Skeletal muscle tissue (tissue), 4 donors: Measurements from ENCODE around the gene P2RY6. TPM values are rescaled to one million over a fixed set of nuclear protein-coding genes. Genes with fewer than 3 reads are reported as not detected.
A peak's percentile ranks its signal among the peaks of the same experiment; 100 is the strongest.

Source experiments
- H3K27ac ChIP-seq: one replicate; pipeline ENCODE4 v1.7.0; 2013; ENCODE audit warnings: mild to moderate bottlenecking, low read depth, low read length, inconsistent platforms
- H3K27me3 ChIP-seq, 3 donors: one replicate each; pipeline ENCODE4 v1.7.0; 2013; ENCODE audit warnings: low read length in 3 of 3; ENCODE audit not compliant: control insufficient read depth in 3 of 3, insufficient read depth in 3 of 3
- H3K36me3 ChIP-seq, 3 donors: one replicate each; pipeline ENCODE4 v1.7.0; 2013; ENCODE audit warnings: low read length in 3 of 3; ENCODE audit not compliant: control insufficient read depth in 3 of 3, insufficient read depth in 3 of 3
- H3K4me1 ChIP-seq, 3 donors: one replicate each; pipeline ENCODE4 v1.7.0; 2013; ENCODE audit warnings: low read length in 3 of 3, mild to moderate bottlenecking in 3 of 3; ENCODE audit not compliant: control insufficient read depth in 3 of 3, insufficient read depth in 3 of 3
- H3K4me3 ChIP-seq, 3 donors: one replicate each; pipeline ENCODE4 v1.7.0; 2013; ENCODE audit warnings: low read length in 3 of 3
- H3K9ac ChIP-seq, 3 donors: one replicate each; pipeline ENCODE4 v1.7.0; 2013; ENCODE audit warnings: low read length in 3 of 3, mild to moderate bottlenecking in 3 of 3, moderate library complexity in 2 of 3, low read depth in 1 of 3
- H3K9me3 ChIP-seq, 3 donors: one replicate each; pipeline ENCODE4 v1.7.0; 2013; ENCODE audit warnings: low read length in 3 of 3; ENCODE audit not compliant: control insufficient read depth in 3 of 3
- total RNA-seq: library from RNA; depleted of rRNA; stranded (reverse); fragments of >200 nt; gene quantifications from one replicate; pipeline ENCODE4 v1.2.3, GENCODE V29; 2014
- donor health status: Osteomylitis.

P2RY6 gene
- total RNA-seq, 1 donor from 2014 or later, result 2.1 TPM

DNA sequence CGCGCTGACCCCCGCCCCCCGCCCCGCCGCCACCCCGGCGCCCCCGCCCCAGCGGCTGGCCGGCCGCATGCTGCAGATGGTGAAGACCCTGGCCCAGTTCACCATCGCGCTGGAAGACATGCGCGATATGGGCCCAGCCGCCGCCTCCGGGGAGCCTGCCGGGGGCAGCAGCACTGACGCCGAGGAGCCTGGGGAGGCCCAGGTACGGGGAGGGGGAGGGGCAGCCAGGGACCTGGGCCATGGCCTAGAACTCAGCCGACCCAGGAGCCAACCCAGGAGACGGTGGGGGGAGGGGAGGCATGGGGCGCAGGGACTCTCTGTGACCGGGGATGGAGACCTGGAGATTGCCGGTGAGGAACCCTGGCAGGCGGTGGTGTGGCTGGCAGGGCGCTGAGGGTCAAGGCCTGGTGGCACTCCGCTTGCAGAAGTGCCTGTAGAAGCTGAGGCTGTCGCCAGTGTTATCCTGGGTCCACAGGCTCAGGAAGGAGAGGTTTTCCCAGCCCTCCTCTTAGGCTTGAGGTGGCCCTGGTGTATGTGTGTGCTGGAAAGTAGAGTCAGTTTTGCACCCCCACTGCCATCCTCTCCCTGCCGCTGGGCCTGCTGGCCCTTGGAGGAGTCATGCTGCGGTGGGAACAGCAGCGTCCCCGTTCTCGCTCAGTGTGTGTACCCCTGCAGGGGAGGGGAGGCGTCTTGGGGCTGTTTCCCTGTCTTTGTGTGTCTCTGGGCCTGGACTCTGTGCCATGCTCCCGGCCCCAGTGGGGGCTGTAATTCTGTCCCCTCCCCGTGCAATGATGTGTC, 71.1 kb downstream of the P2RY6 start:
- Histone ChIP-seq H3K4me1 (peaks cover 30 to 33% (median 32%) of the 10 kb centered on the region in 3 donors), H3K27me3 (peaks cover 0 to 3% (median 0%) of the 10 kb centered on the region in 3 donors), H3K27ac (no peak overlapping the region), H3K9me3 (no peaks in the 10 kb centered on the region), H3K36me3 (peaks cover 0 to 11% (median 5%) of the 10 kb centered on the region in 3 donors), H3K4me3 (peak overlapping the region; percentile 32 to 58 (median 56)), H3K9ac (peak overlapping the region in 2 of 3 donors; percentile 50 to 72)

GRCh38 chr11:73344191-73344607, 72.1 kb downstream of the P2RY6 start:
- Histone ChIP-seq H3K9ac (peak overlapping the region in 2 of 3 donors; percentile 50 to 72), H3K4me1 (peaks cover 30 to 36% (median 33%) of the 10 kb centered on the region in 3 donors), H3K36me3 (peaks cover 0 to 11% (median 5%) of the 10 kb centered on the region in 3 donors), H3K9me3 (no peaks in the 10 kb centered on the region), H3K27ac (no peak overlapping the region), H3K4me3 (no peak overlapping the region), H3K27me3 (peaks cover 0 to 3% (median 0%) of the 10 kb centered on the region in 3 donors)

- Histone ChIP-seq H3K9me3 (no peaks in the 10 kb centered on the region), H3K27ac (no peak overlapping the region), H3K4me1 (peaks cover 29 to 34% (median 30%) of the 10 kb centered on the region in 3 donors), H3K36me3 (peaks cover 0 to 11% (median 4%) of the 10 kb centered on the region in 3 donors), H3K27me3 (peaks cover 0 to 3% (median 0%) of the 10 kb centered on the region in 3 donors), H3K4me3 (no peak overlapping the region), H3K9ac (peak overlapping the region in 2 of 3 donors; percentile 0 to 54)
Observed at GRCh38 chr11:73345481-73346160, 73.5 kb downstream of the P2RY6 start.

DNA sequence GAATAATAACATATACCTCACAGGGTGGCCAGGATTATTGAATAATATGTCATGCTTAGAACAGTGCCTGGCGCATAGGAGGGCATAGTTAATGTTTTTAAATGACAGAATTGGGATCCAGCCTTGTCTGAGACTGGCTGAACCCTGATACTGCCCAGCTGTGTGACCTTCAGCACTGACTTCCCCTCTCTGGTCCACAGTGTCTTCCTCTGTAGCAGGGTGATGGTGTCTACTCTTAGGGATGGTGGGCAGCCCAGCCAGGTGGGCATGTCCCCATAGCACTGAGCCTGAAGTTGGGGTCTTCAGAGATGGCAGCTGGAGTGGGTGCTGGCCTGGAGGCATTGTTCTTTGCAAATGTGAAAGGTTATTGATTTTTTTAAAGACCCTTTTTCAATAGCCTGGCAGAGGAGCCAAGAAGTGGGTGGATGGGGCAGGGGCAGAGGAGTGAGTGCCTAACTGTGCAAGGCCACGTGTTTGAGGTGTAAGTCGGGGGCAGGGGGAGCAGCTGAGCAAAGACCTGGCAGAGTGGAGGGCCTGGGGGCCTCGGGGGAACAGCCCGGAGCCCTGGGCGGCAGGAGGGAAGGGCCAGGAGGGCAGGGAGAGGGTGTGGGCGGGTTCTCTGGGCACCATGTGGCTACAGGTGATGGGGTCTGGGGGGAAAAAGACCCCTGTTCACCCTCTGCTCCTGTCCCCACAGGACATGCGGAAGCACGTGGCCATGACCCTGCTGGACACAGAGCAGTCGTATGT, 74.2 kb downstream of the P2RY6 start:
- Histone ChIP-seq H3K4me1 (peaks cover 31% of the 10 kb centered on the region in 3 donors), H3K27me3 (no peaks in the 10 kb centered on the region), H3K36me3 (peaks cover 0 to 11% (median 3%) of the 10 kb centered on the region in 3 donors), H3K9ac (peak overlapping the region in 1 of 3 donors; percentile 0), H3K9me3 (no peaks in the 10 kb centered on the region), H3K4me3 (no peak overlapping the region), H3K27ac (no peak overlapping the region)

DNA sequence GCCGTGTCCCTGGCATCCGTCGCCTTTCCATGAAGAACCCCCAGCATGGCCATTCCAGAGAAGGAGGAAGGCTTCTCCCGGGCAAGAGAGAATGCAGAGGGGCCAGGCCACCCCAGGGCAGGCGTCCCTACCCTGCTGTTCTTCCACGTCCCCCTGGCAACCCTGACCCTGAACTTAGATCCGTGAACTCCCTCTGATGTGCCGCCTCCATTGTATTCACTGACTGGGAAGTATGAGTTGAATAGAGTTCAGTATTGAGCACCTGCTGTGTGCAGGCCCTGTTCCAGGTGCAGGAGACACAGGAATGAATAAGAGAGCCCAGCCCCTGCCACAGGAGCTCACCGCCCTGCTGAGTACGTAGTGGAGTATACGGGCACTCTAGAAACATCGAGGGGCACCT, 74.9 kb downstream of the P2RY6 start:
- Histone ChIP-seq H3K27me3 (no peaks in the 10 kb centered on the region), H3K4me1 (peaks cover 27 to 31% (median 31%) of the 10 kb centered on the region in 3 donors), H3K27ac (no peak overlapping the region), H3K9ac (no peak overlapping the region), H3K9me3 (no peaks in the 10 kb centered on the region), H3K36me3 (peaks cover 0 to 11% (median 3%) of the 10 kb centered on the region in 3 donors), H3K4me3 (no peak overlapping the region)

Other genes starting within 250 kb of the P2RY6 start
- 19.8 TPM for gene FCHSD2, start 130.0 kb upstream of the P2RY6 start, total RNA-seq
- gene P2RY2, start 54.1 kb upstream of the P2RY6 start, total RNA-seq, result 1.0 TPM
- gene ARHGEF17, start 35.9 kb downstream of the P2RY6 start, total RNA-seq, result 19.3 TPM
- gene RELT, start 104.1 kb downstream of the P2RY6 start, total RNA-seq, result 1.6 TPM